ENCODE results near the gene GSC. TPM values are rescaled to one million over a fixed set of nuclear protein-coding genes. Genes with fewer than 3 reads are reported as not detected.
A peak's percentile ranks its signal among the peaks of the same experiment; 100 is the strongest.
"Not testable (repeated sequence)": the region's sequence is repeated elsewhere in the genome, so short reads cannot be mapped to it uniquely, and the experiment has no call there.

Gene GSC
- total RNA-seq, 4 donors from 2014 or later = 1.1 to 6.9 (median 3.2) TPM

- H3K27ac ChIP-seq = peak overlapping the region; percentile 55 to 66 (median 62)
- no peaks in the 10 kb centered on the region for H3K9me3 ChIP-seq
- no peaks in the 10 kb centered on the region for H3K4me1 ChIP-seq
- DNase-seq (no peak), ATAC-seq (no peak)
- intact Hi-C loops (cut with DNase I; ENCODE audit: low total_unique reads) = no loop called here
- peaks cover 0 to 4% (median 0%) of the 10 kb centered on the region in 3 donors for H3K27me3 ChIP-seq
- H3K36me3 ChIP-seq = no peaks in the 10 kb centered on the region
- in situ Hi-C loops (cut with MboI; ENCODE audit: low sequenced_read_pairs in 4 of 4) = no loop called here
- H3K4me3 ChIP-seq = no peak overlapping the region
- no peak for TF ChIP-seq CTCF (IDR thresholded peaks at IDR 0.05 in 4 of 5, conservative IDR thresholded peaks at IDR 0.05 in 1 of 5)
- no peak for TF ChIP-seq POLR2A (IDR thresholded peaks at IDR 0.05)
These were observed 18.0 kb downstream of the GSC start for GRCh38 chr14:94751956-94752355.

- no peak overlapping the region for H3K4me3 ChIP-seq
- no peaks in the 10 kb centered on the region for H3K9me3 ChIP-seq
- DNase-seq (no peak), ATAC-seq (no peak)
- intact Hi-C loops (cut with DNase I; ENCODE audit: low total_unique reads) = no loop called here
- no peaks in the 10 kb centered on the region for H3K4me1 ChIP-seq
- H3K36me3 ChIP-seq = no peaks in the 10 kb centered on the region
- peaks cover 0 to 4% (median 0%) of the 10 kb centered on the region in 3 donors for H3K27me3 ChIP-seq
- in situ Hi-C loops (cut with MboI; ENCODE audit: low sequenced_read_pairs in 4 of 4) = no loop called here
- TF ChIP-seq CTCF (IDR thresholded peaks at IDR 0.05 in 4 of 5, conservative IDR thresholded peaks at IDR 0.05 in 1 of 5) = no peak
- TF ChIP-seq POLR2A (IDR thresholded peaks at IDR 0.05) = no peak
- H3K27ac ChIP-seq = no peak overlapping the region
These were observed 18.6 kb downstream of the GSC start for GRCh38 chr14:94751321-94751720.

- Histone ChIP-seq H3K4me1 (no peaks in the 10 kb centered on the region), H3K36me3 (no peaks in the 10 kb centered on the region), H3K27ac (no peak overlapping the region), H3K9me3 (no peaks in the 10 kb centered on the region), H3K4me3 (no peak overlapping the region), H3K27me3 (peaks cover 0 to 4% (median 0%) of the 10 kb centered on the region in 3 donors)
- intact Hi-C loops (cut with DNase I; ENCODE audit: low total_unique reads) = no loop called here
- in situ Hi-C loops (cut with MboI; ENCODE audit: low sequenced_read_pairs in 4 of 4) = no loop called here
- DNase-seq (no peak), ATAC-seq (no peak)
- no peak for TF ChIP-seq CTCF (IDR thresholded peaks at IDR 0.05 in 4 of 5, conservative IDR thresholded peaks at IDR 0.05 in 1 of 5)
- TF ChIP-seq POLR2A (IDR thresholded peaks at IDR 0.05) = no peak
These were observed 19.5 kb downstream of the GSC start for GRCh38 chr14:94750371-94750770.

DNA sequence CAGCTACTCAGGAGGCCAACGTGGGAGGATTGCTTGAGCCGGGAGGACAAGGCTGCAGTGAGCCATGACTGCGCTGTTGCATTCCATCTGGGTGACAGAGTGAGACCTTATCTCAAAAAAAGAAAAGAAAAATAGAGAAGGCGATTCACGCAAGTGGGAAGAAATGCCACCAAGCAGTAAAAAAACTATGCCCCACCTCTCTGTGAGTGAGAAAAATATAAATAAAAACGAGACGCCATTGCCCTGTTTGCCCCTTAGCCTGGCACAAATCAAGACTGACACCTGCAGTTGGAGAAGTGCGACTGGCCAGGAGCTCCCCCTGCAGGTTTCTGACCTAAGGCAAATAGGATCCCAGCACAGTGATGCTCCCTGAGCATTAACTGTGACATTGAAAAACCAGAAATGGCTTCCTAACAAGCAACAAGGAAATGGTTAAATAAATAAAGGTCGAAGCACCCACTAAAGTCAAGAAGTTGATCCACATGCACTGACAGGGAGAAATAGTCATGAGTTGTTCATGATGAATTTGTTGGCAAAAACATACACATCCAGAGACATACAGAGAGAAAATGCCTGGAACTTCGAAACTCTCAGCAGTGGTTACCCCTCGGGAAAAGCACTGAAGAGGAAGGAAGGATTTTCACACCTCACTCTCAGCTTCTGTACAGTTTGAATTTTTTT, 21.1 kb downstream of the GSC start:
- TF ChIP-seq POLR2A (IDR thresholded peaks at IDR 0.05) (no peak), CTCF (IDR thresholded peaks at IDR 0.05 in 4 of 5, conservative IDR thresholded peaks at IDR 0.05 in 1 of 5) (peak in 2 of 5 experiments; percentile 24 to 39)
- Histone ChIP-seq H3K27me3 (peaks cover 0 to 4% (median 0%) of the 10 kb centered on the region in 3 donors), H3K4me3 (no peak overlapping the region), H3K36me3 (no peaks in the 10 kb centered on the region), H3K9me3 (no peaks in the 10 kb centered on the region), H3K4me1 (no peaks in the 10 kb centered on the region), H3K27ac (no peak overlapping the region)
- in situ Hi-C loops (cut with MboI; ENCODE audit: low sequenced_read_pairs in 4 of 4) = no loop called here
- intact Hi-C loops (cut with DNase I; ENCODE audit: low total_unique reads) = no loop called here
- ATAC-seq (no peak), DNase-seq (no peak)

GRCh38 chr14:94747739-94748138, 22.2 kb downstream of the GSC start:
- Histone ChIP-seq H3K9me3 (no peaks in the 10 kb centered on the region), H3K4me3 (no peak overlapping the region), H3K27ac (no peak overlapping the region), H3K27me3 (peaks cover 0 to 4% (median 0%) of the 10 kb centered on the region in 3 donors), H3K36me3 (no peaks in the 10 kb centered on the region), H3K4me1 (no peaks in the 10 kb centered on the region)
- TF ChIP-seq CTCF (IDR thresholded peaks at IDR 0.05 in 4 of 5, conservative IDR thresholded peaks at IDR 0.05 in 1 of 5) (no peak), POLR2A (IDR thresholded peaks at IDR 0.05) (no peak)
- ATAC-seq (no peak), DNase-seq (no peak)
- intact Hi-C loops (cut with DNase I; ENCODE audit: low total_unique reads) = no loop called here
- in situ Hi-C loops (cut with MboI; ENCODE audit: low sequenced_read_pairs in 4 of 4) = no loop called here

- in situ Hi-C loops (cut with MboI; ENCODE audit: low sequenced_read_pairs in 4 of 4) = not testable (repeated sequence)
These were observed 22.8 kb downstream of the GSC start for GRCh38 chr14:94747153-94747552.

More at GRCh38 chr14:94747153-94747552, 22.8 kb downstream of the GSC start:
- intact Hi-C loops (cut with DNase I; ENCODE audit: low total_unique reads); H3K9me3 ChIP-seq; H3K27me3 ChIP-seq; ATAC-seq; H3K4me1 ChIP-seq; H3K27ac ChIP-seq; DNase-seq; H3K4me3 ChIP-seq; H3K36me3 ChIP-seq: not testable (repeated sequence)

Measured in gastrocnemius medialis (tissue), 4 donors.